PC-9 (cell line): ENCODE results near the gene SYCE3.

ENCODE experiments used
- CTCF ChIP-seq: fragments of 200-600 bp; sonication (generic); conservative IDR thresholded peaks from 2 replicates; pipeline ENCODE4 v1.6.1; 2017; ENCODE audit warnings: mixed run types, antibody characterized with exemption, mild to moderate bottlenecking, moderate library complexity
- EZH2 ChIP-seq: fragments of 200-600 bp; sonication (generic); IDR thresholded peaks from 2 replicates; pipeline ENCODE4 v1.8.0; 2017; ENCODE audit warnings: antibody characterized with exemption, low read depth

GRCh38 chr22:50599816-50600455 lies 37.2 kb upstream of the SYCE3 start:
- TF ChIP-seq CTCF (no peak), EZH2 (peak; percentile 83; the same call in 1 of the 2 replicates)
